Stomach (tissue), 9 donors: ENCODE data around the gene IQCF6. TPM values are rescaled to one million over a fixed set of nuclear protein-coding genes. Genes with fewer than 3 reads are reported as not detected.
"Not testable (repeated sequence)": the region's sequence is repeated elsewhere in the genome, so short reads cannot be mapped to it uniquely, and the experiment has no call there.

Source experiments
- DNase-seq, 2 donors: peaks; one replicate each; pipeline versions ENCODE4 v3.0.0 to v3.0.0-alpha.2; 2013 to 2019
- H3K27ac ChIP-seq, 5 donors: fragments of 200-600 bp in 4 of 5; sonication (generic) in 4 of 5; one replicate each; pipeline ENCODE4 v1.5.1; 2013 to 2019; ENCODE audit warnings: mild to moderate bottlenecking in 1 of 5, moderate library complexity in 1 of 5
- H3K27me3 ChIP-seq, 3 donors: fragments of 200-600 bp; sonication (generic); one replicate each; pipeline ENCODE4 v1.5.1; 2017 to 2019; ENCODE audit warnings: mixed run types in 1 of 3
- H3K36me3 ChIP-seq, 4 donors: fragments of 200-600 bp; sonication (generic); 1 replicate in 3 of 4; 2 replicates in 1 of 4; pipeline ENCODE4 v1.5.1; 2016 to 2019
- H3K4me1 ChIP-seq, 4 donors: fragments of 200-600 bp; sonication (generic); one replicate each; pipeline ENCODE4 v1.5.1; 2016 to 2019
- H3K4me3 ChIP-seq, 4 donors: fragments of 200-600 bp; sonication (generic) in 3 of 4; one replicate each; pipeline ENCODE4 v1.5.1; 2016 to 2019; ENCODE audit warnings: mild to moderate bottlenecking in 1 of 4
- H3K9me3 ChIP-seq, 4 donors: fragments of 200-600 bp; sonication (generic); one replicate each; pipeline ENCODE4 v1.5.1; 2016 to 2019
- EP300 ChIP-seq: sonication (generic); formaldehyde crosslinking; IDR thresholded peaks from one replicate; pipeline ENCODE4 v1.6.1; 2017; ENCODE audit warnings: antibody characterized with exemption
- POLR2A ChIP-seq, 4 donors: fragments of 450-650 bp; IDR thresholded peaks; one replicate each; pipeline ENCODE4 v1.6.1; 2016; ENCODE audit warnings: antibody characterized with exemption in 4 of 4, control low read depth in 2 of 4, mild to moderate bottlenecking in 1 of 4, moderate library complexity in 1 of 4
- POLR2AphosphoS5 ChIP-seq, 3 donors: sonication (generic); formaldehyde crosslinking; IDR thresholded peaks; one replicate each; pipeline ENCODE4 v1.6.1; 2016; ENCODE audit warnings: antibody characterized with exemption in 3 of 3
- WGBS, 5 donors: extraction: QIAGEN DNeasy Blood & Tissue Kit in 3 of 5; methylation state at CpG; one replicate each; pipeline versions ENCODE4 v1.1.5 to v1.1.7; 2013 to 2018; 5-methylcytosine and 5-hydroxymethylcytosine counted together
- intact Hi-C: fragments of 100-400 bp; cut with DNase I; formaldehyde crosslinking; loops from one replicate; pipeline ENCODE4 v1.15.1; 2023; ENCODE audit warnings: low total_unique reads
- polyA plus RNA-seq, 3 donors: library from polyadenylated mRNA; stranded (reverse); fragments of 200-250 nt; gene quantifications; one replicate each; pipeline ENCODE4 v1.2.3, GENCODE V29; 2013
- total RNA-seq, 5 donors: library from RNA; depleted of rRNA; stranded (reverse); fragments of >200 nt; gene quantifications; one replicate each; pipeline versions ENCODE4 v1.1.0 to v1.2.3, GENCODE V29; 2014 to 2016
- TF ChIP-seq, protein P1 (sequence below), 7 experiments: fragments of 450-650 bp in 4 of 7; fragments of 200-600 bp in 3 of 7; sonication (generic) in 3 of 7; IDR thresholded peaks; one replicate each; pipeline ENCODE4 v1.5.1; 2016 to 2019; ENCODE audit warnings: antibody characterized with exemption in 7 of 7, control low read depth in 2 of 7, mild to moderate bottlenecking in 1 of 7
- donor health status: healthy with polysubstance abuse.
- donor health status: Bipolar disorder and iron deficiency.
- donor health status: healthy.

IQCF6 gene
- total and polyA plus RNA-seq, 8 donors, result not detected

GRCh38 chr3:51773529-51774056, 5.4 kb downstream of the IQCF6 start:
- Histone ChIP-seq H3K9me3 (no peaks in the 10 kb centered on the region), H3K4me1 (no peaks in the 10 kb centered on the region), H3K27ac (no peak overlapping the region), H3K4me3 (no peak overlapping the region), H3K27me3 (peaks cover 0 to 15% (median 0%) of the 10 kb centered on the region in 3 donors), H3K36me3 (no peaks in the 10 kb centered on the region)
- intact Hi-C loops, result no loop called here
- WGBS, 5 donors, result 31 to 45% (median 35%) methylated on average over 4 of the region's 4 CpGs
- TF ChIP-seq POLR2A (IDR thresholded peaks at IDR 0.05) (no peak), POLR2AphosphoS5 (IDR thresholded peaks at IDR 0.05) (no peak), EP300 (no peak)
- TF ChIP-seq, protein P1, sequence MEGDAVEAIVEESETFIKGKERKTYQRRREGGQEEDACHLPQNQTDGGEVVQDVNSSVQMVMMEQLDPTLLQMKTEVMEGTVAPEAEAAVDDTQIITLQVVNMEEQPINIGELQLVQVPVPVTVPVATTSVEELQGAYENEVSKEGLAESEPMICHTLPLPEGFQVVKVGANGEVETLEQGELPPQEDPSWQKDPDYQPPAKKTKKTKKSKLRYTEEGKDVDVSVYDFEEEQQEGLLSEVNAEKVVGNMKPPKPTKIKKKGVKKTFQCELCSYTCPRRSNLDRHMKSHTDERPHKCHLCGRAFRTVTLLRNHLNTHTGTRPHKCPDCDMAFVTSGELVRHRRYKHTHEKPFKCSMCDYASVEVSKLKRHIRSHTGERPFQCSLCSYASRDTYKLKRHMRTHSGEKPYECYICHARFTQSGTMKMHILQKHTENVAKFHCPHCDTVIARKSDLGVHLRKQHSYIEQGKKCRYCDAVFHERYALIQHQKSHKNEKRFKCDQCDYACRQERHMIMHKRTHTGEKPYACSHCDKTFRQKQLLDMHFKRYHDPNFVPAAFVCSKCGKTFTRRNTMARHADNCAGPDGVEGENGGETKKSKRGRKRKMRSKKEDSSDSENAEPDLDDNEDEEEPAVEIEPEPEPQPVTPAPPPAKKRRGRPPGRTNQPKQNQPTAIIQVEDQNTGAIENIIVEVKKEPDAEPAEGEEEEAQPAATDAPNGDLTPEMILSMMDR (IDR thresholded peaks at IDR 0.05), result no peak
- no peak for DNase-seq

DNA sequence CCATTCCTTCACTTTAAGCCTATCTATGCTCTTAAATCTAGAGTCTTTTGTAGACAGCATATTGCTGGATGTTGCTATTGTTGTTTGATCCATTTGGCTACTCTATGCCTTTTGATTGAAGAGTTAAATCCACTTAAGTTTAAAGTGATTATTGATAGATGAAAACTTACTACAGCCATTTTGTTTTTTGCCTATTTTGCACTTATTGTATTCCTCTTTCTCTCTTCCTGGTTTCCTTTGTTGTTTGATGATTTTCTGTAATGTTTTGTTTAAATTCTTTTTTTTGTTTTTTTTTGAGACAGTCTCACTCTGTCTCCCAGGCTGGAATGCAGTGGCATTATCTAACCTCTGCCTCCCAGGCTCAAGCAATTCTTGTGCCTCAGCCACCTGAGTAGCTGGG, 19.8 kb downstream of the IQCF6 start:
- no peak for DNase-seq
- intact Hi-C loops, result no loop called here
- no peak overlapping the region for H3K27ac ChIP-seq
- H3K27me3 ChIP-seq, result no peaks in the 10 kb centered on the region
- H3K9me3 ChIP-seq, result peaks cover 20 to 44% (median 25%) of the 10 kb centered on the region in 4 donors
- no peak overlapping the region for H3K4me3 ChIP-seq
- no peaks in the 10 kb centered on the region for H3K36me3 ChIP-seq
- H3K4me1 ChIP-seq, result peaks cover 0 to 6% (median 0%) of the 10 kb centered on the region in 4 donors
- TF ChIP-seq, protein P1 (IDR thresholded peaks at IDR 0.05), result no peak
- no peak for TF ChIP-seq EP300
- TF ChIP-seq POLR2AphosphoS5 (IDR thresholded peaks at IDR 0.05), result no peak
- TF ChIP-seq POLR2A (IDR thresholded peaks at IDR 0.05), result no peak

- peak in 2 of 3 donors; percentile 24 to 31 for TF ChIP-seq POLR2AphosphoS5 (IDR thresholded peaks at IDR 0.05)
- H3K36me3 ChIP-seq, intact Hi-C loops, H3K4me1 ChIP-seq, H3K27me3 ChIP-seq: not testable (repeated sequence)
- Histone ChIP-seq H3K9me3 (peaks cover 0 to 13% (median 0%) of the 10 kb centered on the region in 4 donors), H3K27ac (peak overlapping the region; percentile 67 to 88 (median 78)), H3K4me3 (peak overlapping the region in 3 of 4 donors; percentile 20 to 30 (median 23))
- 30 to 68% (median 37%) methylated on average over 13 of the region's 13 CpGs for WGBS, 5 donors
- peak in 1 of 2 donors; percentile 64 for DNase-seq
Measured at GRCh38 chr3:51753763-51754750, 25.0 kb downstream of the IQCF6 start.

- no peak overlapping the region for H3K4me3 ChIP-seq
- intact Hi-C loops, result no loop called here
- peaks cover 0 to 7% (median 0%) of the 10 kb centered on the region in 4 donors for H3K9me3 ChIP-seq
- no peak overlapping the region for H3K27ac ChIP-seq
- WGBS, 5 donors, result 89 to 93% (median 91%) methylated on average over 2 of the region's 2 CpGs
- no peaks in the 10 kb centered on the region for H3K27me3 ChIP-seq
- H3K36me3 ChIP-seq, result no peaks in the 10 kb centered on the region
- DNase-seq, result no peak
- TF ChIP-seq POLR2A (IDR thresholded peaks at IDR 0.05) (no peak), EP300 (no peak), POLR2AphosphoS5 (IDR thresholded peaks at IDR 0.05) (no peak)
- TF ChIP-seq, protein P1 (IDR thresholded peaks at IDR 0.05), result no peak
- H3K4me1 ChIP-seq, result peaks cover 0 to 10% (median 5%) of the 10 kb centered on the region in 4 donors
Measured at GRCh38 chr3:51751287-51751686, 27.8 kb downstream of the IQCF6 start.
